SK-N-MC (cell line): ENCODE results near the gene SPARCL1.

Experiments
- EZH2 ChIP-seq: fragments of 200-600 bp; sonication (generic); IDR thresholded peaks from one replicate; pipeline ENCODE4 v1.6.1; 2017; ENCODE audit warnings: antibody characterized with exemption
- POLR2AphosphoS5 ChIP-seq: IDR thresholded peaks from 2 replicates; pipeline ENCODE4 v1.6.1; 2012; ENCODE audit warnings: mild to moderate bottlenecking, low read depth, low read length, borderline replicate concordance

GRCh38 chr4:87427518-87427868 is 101.7 kb downstream of the SPARCL1 start:
- TF ChIP-seq POLR2AphosphoS5 (peak; percentile 31; the same call in 1 of the 2 replicates), EZH2 (no peak)
